ENCODE measurements around the gene GATD1. TPM values are rescaled to one million over a fixed set of nuclear protein-coding genes. Genes with fewer than 3 reads are reported as not detected.

GATD1 gene
- total RNA-seq, 4 donors from 2014 or later: 27.2 to 68.2 (median 46.0) TPM

GRCh38 chr11:810040-810567, 32.8 kb upstream of the GATD1 start:
- H3K36me3 ChIP-seq: peaks cover 30% of the 10 kb centered on the region
- peaks cover 43% of the 10 kb centered on the region for H3K4me1 ChIP-seq
- DNase-seq (ENCODE audit: low spot score in 2 of 2): no peak
- peak overlapping the region; percentile 98 for H3K4me3 ChIP-seq
- H3K27ac ChIP-seq: peak overlapping the region; percentile 95
- H3K27me3 ChIP-seq: no peaks in the 10 kb centered on the region
- H3K9me3 ChIP-seq: no peaks in the 10 kb centered on the region
- TF ChIP-seq POLR2AphosphoS5 (IDR thresholded peaks at IDR 0.05) (no peak), EP300 (IDR thresholded peaks at IDR 0.05) (no peak), POLR2A (IDR thresholded peaks at IDR 0.05) (no peak)
- TF ChIP-seq, protein P1, sequence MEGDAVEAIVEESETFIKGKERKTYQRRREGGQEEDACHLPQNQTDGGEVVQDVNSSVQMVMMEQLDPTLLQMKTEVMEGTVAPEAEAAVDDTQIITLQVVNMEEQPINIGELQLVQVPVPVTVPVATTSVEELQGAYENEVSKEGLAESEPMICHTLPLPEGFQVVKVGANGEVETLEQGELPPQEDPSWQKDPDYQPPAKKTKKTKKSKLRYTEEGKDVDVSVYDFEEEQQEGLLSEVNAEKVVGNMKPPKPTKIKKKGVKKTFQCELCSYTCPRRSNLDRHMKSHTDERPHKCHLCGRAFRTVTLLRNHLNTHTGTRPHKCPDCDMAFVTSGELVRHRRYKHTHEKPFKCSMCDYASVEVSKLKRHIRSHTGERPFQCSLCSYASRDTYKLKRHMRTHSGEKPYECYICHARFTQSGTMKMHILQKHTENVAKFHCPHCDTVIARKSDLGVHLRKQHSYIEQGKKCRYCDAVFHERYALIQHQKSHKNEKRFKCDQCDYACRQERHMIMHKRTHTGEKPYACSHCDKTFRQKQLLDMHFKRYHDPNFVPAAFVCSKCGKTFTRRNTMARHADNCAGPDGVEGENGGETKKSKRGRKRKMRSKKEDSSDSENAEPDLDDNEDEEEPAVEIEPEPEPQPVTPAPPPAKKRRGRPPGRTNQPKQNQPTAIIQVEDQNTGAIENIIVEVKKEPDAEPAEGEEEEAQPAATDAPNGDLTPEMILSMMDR (IDR thresholded peaks at IDR 0.05): no peak
- WGBS: under 1% methylated on average over 24 of the region's 55 CpGs

DNA sequence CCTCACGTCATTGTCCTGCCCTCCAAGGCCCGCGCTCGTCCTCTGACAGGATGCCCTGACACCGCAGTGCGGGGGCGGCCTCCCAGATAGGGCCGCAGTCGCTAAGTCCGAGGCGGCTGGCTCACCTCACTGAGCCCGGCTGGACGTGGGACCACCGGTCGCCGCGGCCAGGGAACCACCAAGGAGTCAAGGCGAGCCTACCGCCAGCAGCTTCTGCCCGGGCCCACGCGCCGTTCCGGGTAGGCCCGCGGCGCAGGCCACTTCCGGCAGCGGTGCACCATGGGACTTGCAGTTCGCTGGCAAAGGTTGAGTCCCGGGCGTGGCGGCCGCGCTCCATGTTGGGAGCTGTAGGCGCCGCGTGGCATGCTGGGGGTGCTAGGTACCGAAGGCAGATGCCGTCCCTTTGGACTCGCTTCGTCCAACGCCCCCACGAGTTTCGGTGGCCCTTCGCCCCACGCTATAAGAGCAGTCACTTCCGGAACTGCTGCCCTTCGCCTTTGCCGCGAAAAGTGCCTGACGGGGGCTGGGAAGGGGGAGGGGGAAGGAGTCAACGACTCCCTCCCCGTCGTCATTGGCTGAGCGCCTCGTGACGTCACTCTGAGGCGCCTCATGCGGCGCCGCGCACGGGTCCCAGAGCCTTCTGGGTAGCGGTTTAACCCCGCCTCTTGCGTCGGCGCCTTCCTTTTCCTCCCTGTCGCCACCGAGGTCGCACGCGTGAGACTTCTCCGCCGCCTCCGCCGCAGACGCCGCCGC, 32.2 kb upstream of the GATD1 start, which contains the start of gene RPLP2:
Gene RPLP2, plus strand, starts transcription at position 681 of the 753 bp plus-strand sequence. CDS start 268 bp downstream, outside the sequence.
- Histone ChIP-seq H3K9me3 (no peaks in the 10 kb centered on the region), H3K36me3 (peaks cover 30% of the 10 kb centered on the region), H3K4me1 (peaks cover 49% of the 10 kb centered on the region), H3K27me3 (no peaks in the 10 kb centered on the region), H3K4me3 (peak within 1 kb of the TSS; percentile 98), H3K27ac (peak within 1 kb of the TSS; percentile 95)
- DNase-seq (ENCODE audit: low spot score in 2 of 2): peak; percentile 99 to 100
- WGBS: 0% methylated on average over 16 of the region's 81 CpGs
- peak; percentile 93 to 95 (median 94) for TF ChIP-seq POLR2AphosphoS5 (IDR thresholded peaks at IDR 0.05)
- TF ChIP-seq EP300 (IDR thresholded peaks at IDR 0.05): no peak
- TF ChIP-seq POLR2A (IDR thresholded peaks at IDR 0.05): peak; percentile 73 to 92

DNA sequence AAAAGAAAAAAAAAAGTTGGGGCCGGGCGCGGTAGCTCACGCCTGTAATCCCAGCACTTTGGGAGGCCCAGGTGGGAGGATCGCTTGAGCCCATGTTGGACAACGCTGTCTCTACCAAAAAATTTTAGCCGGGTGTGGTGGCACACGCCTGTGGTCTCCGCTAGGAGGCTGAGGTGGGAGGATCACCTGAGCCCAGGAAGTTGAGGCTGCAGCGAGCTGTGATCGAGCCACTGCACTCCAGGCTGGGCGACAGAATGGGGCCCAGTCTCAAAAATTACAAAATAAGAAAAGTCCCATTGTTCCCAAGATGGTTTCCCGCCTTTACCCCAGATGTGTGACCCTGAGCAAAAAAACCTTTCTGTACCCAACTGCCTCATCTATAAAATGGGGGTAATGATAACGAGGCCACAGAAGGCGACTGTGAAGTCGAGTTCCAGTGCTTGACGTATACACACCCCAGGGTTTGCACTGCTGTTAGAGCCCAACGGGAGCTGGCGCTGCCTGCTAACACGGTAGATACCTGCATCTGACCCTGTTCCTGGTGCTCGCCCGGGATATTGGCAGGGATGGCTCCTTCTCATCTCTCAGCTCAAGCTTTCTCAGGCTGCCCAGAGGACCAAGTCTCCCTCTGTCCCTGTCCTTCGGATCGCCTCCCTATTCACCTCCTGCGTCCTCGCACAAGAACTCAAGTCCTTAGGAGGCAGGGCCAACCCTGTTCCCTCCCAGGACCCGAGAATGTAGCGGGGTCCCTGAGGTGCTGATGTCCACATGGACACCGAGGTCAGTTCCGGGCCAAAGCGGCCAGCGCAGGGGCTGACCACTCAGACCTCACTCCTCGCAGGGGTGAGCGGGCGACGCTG, 31.4 kb upstream of the GATD1 start:
- WGBS: 43% methylated on average over 26 of the region's 36 CpGs
- DNase-seq (ENCODE audit: low spot score in 2 of 2): peak in 1 of 2 donors; percentile 93
- H3K4me3 ChIP-seq: peak overlapping the region; percentile 98
- no peaks in the 10 kb centered on the region for H3K27me3 ChIP-seq
- peaks cover 24% of the 10 kb centered on the region for H3K36me3 ChIP-seq
- H3K9me3 ChIP-seq: no peaks in the 10 kb centered on the region
- H3K4me1 ChIP-seq: peaks cover 57% of the 10 kb centered on the region
- TF ChIP-seq POLR2AphosphoS5 (IDR thresholded peaks at IDR 0.05) (no peak), EP300 (IDR thresholded peaks at IDR 0.05) (no peak), POLR2A (IDR thresholded peaks at IDR 0.05) (no peak)
- TF ChIP-seq, protein P1 (IDR thresholded peaks at IDR 0.05): no peak
- peak overlapping the region; percentile 95 for H3K27ac ChIP-seq

GRCh38 chr11:804599-804964, 27.3 kb upstream of the GATD1 start:
- H3K4me1 ChIP-seq: peaks cover 37% of the 10 kb centered on the region
- 5% methylated on average over 12 of the region's 18 CpGs for WGBS
- peaks cover 23% of the 10 kb centered on the region for H3K36me3 ChIP-seq
- H3K27me3 ChIP-seq: no peaks in the 10 kb centered on the region
- no peak for DNase-seq (ENCODE audit: low spot score in 2 of 2)
- H3K27ac ChIP-seq: peak overlapping the region; percentile 92
- TF ChIP-seq EP300 (IDR thresholded peaks at IDR 0.05) (no peak), POLR2A (IDR thresholded peaks at IDR 0.05) (no peak), POLR2AphosphoS5 (IDR thresholded peaks at IDR 0.05) (no peak)
- TF ChIP-seq, protein P1 (IDR thresholded peaks at IDR 0.05): no peak
- H3K9me3 ChIP-seq: no peaks in the 10 kb centered on the region
- peak overlapping the region; percentile 67 for H3K4me3 ChIP-seq

DNA sequence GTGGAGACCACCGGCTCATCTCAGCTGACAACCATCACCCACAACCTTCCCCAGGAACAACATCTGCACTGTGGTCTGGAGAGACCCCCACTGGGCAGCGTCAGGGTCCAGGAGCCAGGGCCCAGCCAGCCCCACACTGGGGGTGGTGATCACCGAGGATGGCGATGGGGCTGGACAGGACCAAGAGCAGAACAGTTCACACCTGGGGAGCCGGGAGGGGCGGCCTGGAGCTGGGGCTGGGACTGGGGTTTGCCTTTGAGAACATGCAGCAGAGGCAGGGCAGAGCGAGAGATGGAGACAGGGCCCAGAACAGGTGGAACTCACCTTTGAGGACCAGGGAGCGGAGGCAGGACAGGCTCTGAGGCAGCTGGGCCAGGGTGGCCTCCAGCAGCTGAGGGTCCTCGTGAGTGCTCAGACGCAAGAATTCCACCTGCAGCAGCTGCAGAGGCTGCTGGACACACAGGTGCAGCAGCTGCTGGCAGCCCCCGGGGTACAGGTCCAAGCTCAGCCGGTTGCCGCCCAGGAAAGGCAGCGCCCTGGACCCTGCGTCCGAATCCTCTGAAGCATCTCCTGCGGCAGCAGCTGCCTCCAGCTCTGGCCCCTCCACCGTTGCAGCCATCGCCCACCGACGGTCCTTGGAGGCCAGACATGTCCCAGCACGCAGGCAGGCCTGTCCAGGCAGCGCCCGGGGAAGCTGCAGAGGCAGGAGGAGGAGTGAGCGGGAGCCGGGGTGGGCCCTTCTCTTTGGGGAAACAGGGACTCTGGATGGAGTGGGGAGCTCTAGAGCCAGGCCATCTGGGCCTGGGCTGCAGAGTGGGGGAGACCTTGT, 26.7 kb upstream of the GATD1 start:
- Histone ChIP-seq H3K4me1 (peaks cover 37% of the 10 kb centered on the region), H3K36me3 (peaks cover 23% of the 10 kb centered on the region), H3K27me3 (no peaks in the 10 kb centered on the region), H3K27ac (no peak overlapping the region), H3K9me3 (no peaks in the 10 kb centered on the region), H3K4me3 (peak overlapping the region; percentile 67)
- 78% methylated on average over 8 of the region's 26 CpGs for WGBS
- TF ChIP-seq POLR2AphosphoS5 (IDR thresholded peaks at IDR 0.05): no peak
- no peak for TF ChIP-seq EP300 (IDR thresholded peaks at IDR 0.05)
- TF ChIP-seq, protein P1 (IDR thresholded peaks at IDR 0.05): no peak
- TF ChIP-seq POLR2A (IDR thresholded peaks at IDR 0.05): no peak
- DNase-seq (ENCODE audit: low spot score in 2 of 2): no peak
